GM21737 (cell line): ENCODE results near the gene PHF1.

Experiments used
- ATAC-seq: cut with Tn5 transposase; IDR thresholded peaks from one replicate; pipeline ENCODE4 v1.9.1; 2021; ENCODE audit warnings: mild to moderate bottlenecking, moderate library complexity; ENCODE audit not compliant: unreplicated experiment

The PHF1 gene

GRCh38 chr6:33417128-33417902, 6.5 kb downstream of the PHF1 start:
- no peak for ATAC-seq

- ATAC-seq = peak; percentile 81
These were observed 7.3 kb downstream of the PHF1 start, which contains the start of gene CUTA for GRCh38 chr6:33417903-33418689. CUTA (minus strand) TSS chr6:33418107; CDS start chr6:33418000, 107 bp downstream.

GRCh38 chr6:33418690-33419291, 8.0 kb downstream of the PHF1 start:
- ATAC-seq = no peak

GRCh38 chr6:33419580-33420490, 9.0 kb downstream of the PHF1 start, which contains the start of gene SYNGAP1:
SYNGAP1 (plus strand) TSS chr6:33420065; CDS start chr6:33420265, 200 bp downstream.
- no peak for ATAC-seq

- no peak for ATAC-seq
These were observed 9.9 kb downstream of the PHF1 start for GRCh38 chr6:33420491-33421343.

GRCh38 chr6:33421344-33421643, 10.5 kb downstream of the PHF1 start:
- no peak for ATAC-seq

GRCh38 chr6:33423777-33424176, 13.0 kb downstream of the PHF1 start:
- no peak for ATAC-seq

GRCh38 chr6:33424855-33425667, 14.2 kb downstream of the PHF1 start:
- ATAC-seq = no peak

GRCh38 chr6:33425668-33426577, 15.1 kb downstream of the PHF1 start:
- peak; percentile 38 for ATAC-seq

GRCh38 chr6:33426590-33427511, 16.0 kb downstream of the PHF1 start:
- no peak for ATAC-seq

- ATAC-seq = no peak
These were observed 16.9 kb downstream of the PHF1 start for GRCh38 chr6:33427585-33428223.

- ATAC-seq = no peak
These were observed 17.6 kb downstream of the PHF1 start for GRCh38 chr6:33428224-33428965.

- ATAC-seq = no peak
These were observed 18.3 kb downstream of the PHF1 start for GRCh38 chr6:33428966-33429749.

GRCh38 chr6:33429750-33430052, 18.9 kb downstream of the PHF1 start:
- no peak for ATAC-seq

GRCh38 chr6:33430334-33430733, 19.5 kb downstream of the PHF1 start:
- no peak for ATAC-seq
